Neural cell (in vitro differentiated cells): ENCODE measurements around the gene TMBIM4. TPM values are rescaled to one million over a fixed set of nuclear protein-coding genes. Genes with fewer than 3 reads are reported as not detected.

Experiments
- H2AFZ ChIP-seq: fragments of 200-600, 300-800 bp; sonication (generic), shearing (Covaris generic); 2 replicates; pipeline ENCODE4 v1.6.0; 2014; ENCODE audit warnings: low read depth, mild to moderate bottlenecking, antibody characterized with exemption, low read length, moderate library complexity
- H3F3A ChIP-seq: fragments of 200-600 bp; shearing (Covaris generic); 2 replicates; pipeline ENCODE4 v1.6.1; 2016; ENCODE audit warnings: mild to moderate bottlenecking, moderate library complexity, mixed read lengths, antibody characterized with exemption, low read length; ENCODE audit not compliant: insufficient read depth, poor library complexity, severe bottlenecking
- H3K27ac ChIP-seq: fragments of 200-600, 300-800 bp; sonication (generic), shearing (Covaris generic); 2 replicates; pipeline ENCODE4 v1.5.1; 2014; ENCODE audit warnings: mild to moderate bottlenecking, low read length, moderate library complexity
- H3K27me3 ChIP-seq: fragments of 300-800, 200-600 bp; sonication (generic), shearing (Covaris generic); 2 replicates; pipeline ENCODE4 v1.6.0; 2014; ENCODE audit warnings: mild to moderate bottlenecking, low read depth, low read length, moderate library complexity; ENCODE audit not compliant: insufficient read depth
- H3K36me3 ChIP-seq: fragments of 300-800, 200-600 bp; sonication (generic), shearing (Covaris generic); 2 replicates; pipeline ENCODE4 v1.5.1; 2014; ENCODE audit warnings: mild to moderate bottlenecking, antibody characterized with exemption, low read length, moderate library complexity; ENCODE audit not compliant: insufficient read depth
- H3K4me2 ChIP-seq: fragments of 300-800, 200-600 bp; sonication (generic), shearing (Covaris generic); 2 replicates; pipeline ENCODE4 v1.6.0; 2014; ENCODE audit warnings: mild to moderate bottlenecking, low read length
- H3K4me3 ChIP-seq: fragments of 300-800, 200-600 bp; sonication (generic), shearing (Covaris generic); 2 replicates; pipeline ENCODE4 v1.5.1; 2014; ENCODE audit warnings: mild to moderate bottlenecking, low read length, moderate library complexity
- H3K79me2 ChIP-seq: fragments of 200-600 bp; shearing (Covaris generic); replicated peaks from 2 replicates; pipeline ENCODE4 v1.6.0; 2014; ENCODE audit warnings: mild to moderate bottlenecking, low read length, moderate library complexity; ENCODE audit not compliant: insufficient read depth
- H3K9ac ChIP-seq: fragments of 300-800, 200-600 bp; sonication (generic), shearing (Covaris generic); 2 replicates; pipeline ENCODE4 v1.6.1; 2016; ENCODE audit warnings: mild to moderate bottlenecking, low read length, mixed read lengths
- H3K9me2 ChIP-seq: fragments of 200-600 bp; shearing (Covaris generic); 2 replicates; pipeline ENCODE4 v1.6.1; 2016; ENCODE audit warnings: mild to moderate bottlenecking, low read length, mixed read lengths; ENCODE audit not compliant: insufficient read depth
- H3K9me3 ChIP-seq: fragments of 200-600, 300-800 bp; sonication (generic), shearing (Covaris generic); 2 replicates; pipeline ENCODE4 v1.6.1; 2016; ENCODE audit warnings: mild to moderate bottlenecking, mixed run types, low read length, moderate library complexity, mixed read lengths
- H4K20me1 ChIP-seq: fragments of 200-600 bp; shearing (Covaris generic); 2 replicates; pipeline ENCODE4 v1.6.1; 2016; ENCODE audit warnings: mild to moderate bottlenecking, mixed run types; ENCODE audit not compliant: insufficient read depth
- EP300 ChIP-seq: fragments of 450-650 bp; conservative IDR thresholded peaks from 2 replicates; pipeline ENCODE4 v1.6.1; 2014; ENCODE audit warnings: antibody characterized with exemption, mild to moderate bottlenecking, moderate library complexity; ENCODE audit not compliant: poor library complexity, severe bottlenecking
- EZH2 ChIP-seq: fragments of 200-600, 300-800 bp; shearing (Covaris generic), sonication (generic); IDR thresholded peaks from 2 replicates; pipeline ENCODE4 v1.6.1; 2014; ENCODE audit warnings: antibody characterized with exemption, low read length, borderline replicate concordance, mild to moderate bottlenecking; ENCODE audit not compliant: insufficient read depth, poor library complexity, severe bottlenecking
- MXI1 ChIP-seq: fragments of 450-650 bp; conservative IDR thresholded peaks from 2 replicates; pipeline ENCODE4 v1.6.1; 2014; ENCODE audit warnings: antibody characterized with exemption, mild to moderate bottlenecking; ENCODE audit not compliant: poor library complexity, severe bottlenecking
- POLR2AphosphoS5 ChIP-seq: IDR thresholded peaks from 2 replicates; pipeline ENCODE4 v1.6.1; 2012
- RAD21 ChIP-seq: fragments of 450-650 bp; conservative IDR thresholded peaks from 2 replicates; pipeline ENCODE4 v1.6.1; 2014; ENCODE audit warnings: antibody characterized with exemption, mild to moderate bottlenecking, moderate library complexity
- REST ChIP-seq: IDR thresholded peaks from 2 replicates; pipeline ENCODE4 v1.6.1; 2012; ENCODE audit warnings: borderline replicate concordance
- SMC3 ChIP-seq: fragments of 450-650 bp; conservative IDR thresholded peaks from 2 replicates; pipeline ENCODE4 v1.6.1; 2014; ENCODE audit warnings: antibody characterized with exemption, mild to moderate bottlenecking, moderate library complexity; ENCODE audit not compliant: poor library complexity
- TAF1 ChIP-seq: IDR thresholded peaks from 2 replicates; pipeline ENCODE4 v1.6.1; 2012; ENCODE audit warnings: low read depth
- polyA plus RNA-seq: library from polyadenylated mRNA; depleted of rRNA; stranded (reverse); fragments of >200 nt; gene quantifications from 2 replicates; pipeline ENCODE4 v1.2.3, GENCODE V29; 2014
- TF ChIP-seq, protein P1 (sequence below): fragments of 450-650 bp; IDR thresholded peaks from 2 replicates; pipeline ENCODE4 v1.5.1; 2014; ENCODE audit warnings: antibody characterized with exemption, mild to moderate bottlenecking, moderate library complexity; ENCODE audit not compliant: poor library complexity, severe bottlenecking

Gene TMBIM4
- polyA plus RNA-seq, 1 donor from 2014 or later: 24.5 TPM

DNA sequence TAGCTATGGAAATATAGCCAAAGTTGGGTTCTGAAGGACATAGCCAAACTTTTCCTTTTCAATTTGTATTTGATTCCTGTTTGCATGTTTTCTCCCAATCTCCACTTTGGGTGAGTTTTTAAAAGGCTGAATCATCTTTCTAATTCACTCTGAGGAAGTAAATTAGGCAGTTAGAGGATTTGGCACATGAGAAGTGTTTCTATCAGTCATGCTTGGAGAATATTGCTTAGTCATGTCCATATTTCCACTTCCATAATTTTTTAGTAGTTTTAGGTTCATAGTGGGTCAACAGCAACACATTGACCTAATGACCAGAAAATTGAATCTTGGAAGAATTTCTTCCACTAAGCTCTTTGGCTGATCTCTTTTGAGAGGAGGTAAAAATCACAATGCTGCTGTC, 41.0 kb upstream of the TMBIM4 start:
- Histone ChIP-seq H3K4me3 (no peak overlapping the region), H3K79me2 (no peaks in the 10 kb centered on the region), H3F3A (no peaks in the 10 kb centered on the region), H2AFZ (no peak overlapping the region), H3K4me2 (no peak overlapping the region), H3K36me3 (no peaks in the 10 kb centered on the region), H3K9ac (no peak overlapping the region), H3K9me3 (no peaks in the 10 kb centered on the region), H3K27me3 (no peaks in the 10 kb centered on the region), H3K27ac (no peak overlapping the region), H3K9me2 (no peaks in the 10 kb centered on the region), H4K20me1 (no peaks in the 10 kb centered on the region)
- TF ChIP-seq POLR2AphosphoS5: no peak
- TF ChIP-seq REST: no peak
- TF ChIP-seq, protein P1, sequence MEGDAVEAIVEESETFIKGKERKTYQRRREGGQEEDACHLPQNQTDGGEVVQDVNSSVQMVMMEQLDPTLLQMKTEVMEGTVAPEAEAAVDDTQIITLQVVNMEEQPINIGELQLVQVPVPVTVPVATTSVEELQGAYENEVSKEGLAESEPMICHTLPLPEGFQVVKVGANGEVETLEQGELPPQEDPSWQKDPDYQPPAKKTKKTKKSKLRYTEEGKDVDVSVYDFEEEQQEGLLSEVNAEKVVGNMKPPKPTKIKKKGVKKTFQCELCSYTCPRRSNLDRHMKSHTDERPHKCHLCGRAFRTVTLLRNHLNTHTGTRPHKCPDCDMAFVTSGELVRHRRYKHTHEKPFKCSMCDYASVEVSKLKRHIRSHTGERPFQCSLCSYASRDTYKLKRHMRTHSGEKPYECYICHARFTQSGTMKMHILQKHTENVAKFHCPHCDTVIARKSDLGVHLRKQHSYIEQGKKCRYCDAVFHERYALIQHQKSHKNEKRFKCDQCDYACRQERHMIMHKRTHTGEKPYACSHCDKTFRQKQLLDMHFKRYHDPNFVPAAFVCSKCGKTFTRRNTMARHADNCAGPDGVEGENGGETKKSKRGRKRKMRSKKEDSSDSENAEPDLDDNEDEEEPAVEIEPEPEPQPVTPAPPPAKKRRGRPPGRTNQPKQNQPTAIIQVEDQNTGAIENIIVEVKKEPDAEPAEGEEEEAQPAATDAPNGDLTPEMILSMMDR: no peak
- TF ChIP-seq MXI1: no peak

- no peaks in the 10 kb centered on the region for H3K79me2 ChIP-seq
- H3K9me3 ChIP-seq: no peaks in the 10 kb centered on the region
- no peak overlapping the region for H2AFZ ChIP-seq
- TF ChIP-seq SMC3 (no peak), REST (no peak), POLR2AphosphoS5 (no peak), MXI1 (no peak), RAD21 (no peak), TAF1 (no peak), EZH2 (no peak), EP300 (no peak)
- TF ChIP-seq, protein P1: no peak
- no peak overlapping the region for H3K27ac ChIP-seq
- H3K9ac ChIP-seq: no peak overlapping the region
- H3F3A ChIP-seq: no peaks in the 10 kb centered on the region
- H3K27me3 ChIP-seq: no peaks in the 10 kb centered on the region
- no peak overlapping the region for H3K4me2 ChIP-seq
- H3K36me3 ChIP-seq: no peaks in the 10 kb centered on the region
- H3K4me3 ChIP-seq: no peak overlapping the region
- H4K20me1 ChIP-seq: no peaks in the 10 kb centered on the region
- H3K9me2 ChIP-seq: no peaks in the 10 kb centered on the region
These were observed 36.3 kb upstream of the TMBIM4 start for GRCh38 chr12:66206141-66206540.
